ENCODE measurements around the gene DOCK3.
"Not testable (repeated sequence)": the region's sequence is repeated elsewhere in the genome, so short reads cannot be mapped to it uniquely, and the experiment has no call there.

Gene DOCK3

GRCh38 chr3:51004235-51004634 is 329.5 kb downstream of the DOCK3 start:
- no peak for DNase-seq

DNA sequence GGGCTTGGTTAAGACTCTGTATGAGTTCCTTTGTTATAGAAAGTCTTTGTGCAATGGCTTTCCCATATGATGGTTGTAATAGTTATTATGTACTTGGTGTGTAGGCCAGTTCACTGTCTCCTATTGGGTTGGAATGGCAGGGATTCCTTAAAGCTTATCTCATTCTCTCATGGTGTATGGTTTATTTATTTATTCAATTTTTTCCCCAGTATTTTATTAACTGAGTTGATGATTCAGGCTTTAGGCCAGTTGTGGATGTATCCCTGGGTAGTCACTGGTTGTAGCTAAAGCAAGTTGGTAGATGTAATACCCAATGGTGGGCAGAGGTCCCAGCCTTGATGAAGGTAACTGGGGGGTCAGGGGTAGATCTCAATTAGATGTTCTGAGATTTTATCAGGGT is 349.4 kb downstream of the DOCK3 start:
- DNase-seq = no peak

DNA sequence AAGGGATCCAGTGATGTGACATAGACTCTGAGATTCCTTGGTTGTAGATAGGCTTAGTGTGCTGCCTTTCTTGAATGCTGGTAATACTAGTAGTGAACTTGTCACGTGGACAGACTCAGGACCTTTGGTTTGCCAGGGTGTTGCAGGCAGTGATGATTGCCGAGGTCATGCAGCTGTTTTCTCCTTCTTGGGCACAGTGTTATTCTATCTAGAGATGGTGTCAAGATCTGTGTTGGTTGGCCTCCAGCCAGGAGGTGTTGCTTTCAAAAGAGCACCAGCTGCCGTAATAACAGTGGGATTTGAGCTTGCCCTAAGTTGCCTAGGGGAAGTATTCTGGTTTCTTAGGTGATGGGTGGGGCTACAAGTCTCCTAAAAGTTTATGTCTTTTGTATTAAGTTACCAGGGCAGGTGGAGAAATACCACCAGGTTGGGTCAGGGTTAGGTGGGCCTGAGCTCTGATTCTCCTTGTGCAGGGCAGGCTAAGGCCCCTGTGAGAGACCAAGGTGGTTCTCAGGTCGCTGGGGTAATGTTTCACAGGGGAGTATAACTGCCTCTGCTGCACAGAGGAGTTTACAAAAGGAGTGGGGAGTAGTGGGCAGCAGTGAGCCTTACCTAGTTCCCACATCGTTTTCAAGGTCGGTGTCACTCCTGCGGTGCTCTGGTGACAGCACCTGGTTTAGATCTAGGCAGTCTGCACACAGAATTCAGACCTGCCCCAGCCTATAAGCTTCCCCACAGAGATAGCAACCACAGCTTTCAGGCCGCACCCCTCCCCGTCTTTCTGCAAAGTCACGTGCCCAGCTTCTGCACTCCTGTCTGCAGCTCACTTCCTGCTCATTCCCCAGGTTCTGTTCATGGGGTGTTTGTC is 350.3 kb downstream of the DOCK3 start:
- no peak for DNase-seq

DNA sequence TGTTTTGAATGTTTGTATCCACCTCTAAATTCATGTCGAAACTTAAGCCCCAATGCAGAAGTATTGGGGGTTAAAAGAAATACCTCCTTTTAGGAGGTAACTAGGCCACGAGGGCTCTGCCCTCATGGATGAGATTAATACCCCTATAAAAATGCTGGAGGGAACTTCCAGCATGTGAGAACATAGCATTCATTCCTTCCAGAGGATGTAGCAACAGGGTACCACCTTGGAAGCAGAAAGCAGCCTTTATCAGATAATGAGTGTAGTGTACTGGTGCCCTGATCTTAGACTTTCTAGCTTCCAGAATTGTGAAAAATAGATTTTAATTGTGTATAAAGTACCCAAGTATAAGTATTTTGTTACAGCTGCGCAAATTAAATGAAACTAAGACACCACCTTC is 356.9 kb downstream of the DOCK3 start:
- DNase-seq = no peak

- no peak for DNase-seq
Observed at GRCh38 chr3:51035630-51036029, 360.9 kb downstream of the DOCK3 start.

- no peak for DNase-seq
Observed at GRCh38 chr3:51044982-51045381, 370.3 kb downstream of the DOCK3 start.

DNA sequence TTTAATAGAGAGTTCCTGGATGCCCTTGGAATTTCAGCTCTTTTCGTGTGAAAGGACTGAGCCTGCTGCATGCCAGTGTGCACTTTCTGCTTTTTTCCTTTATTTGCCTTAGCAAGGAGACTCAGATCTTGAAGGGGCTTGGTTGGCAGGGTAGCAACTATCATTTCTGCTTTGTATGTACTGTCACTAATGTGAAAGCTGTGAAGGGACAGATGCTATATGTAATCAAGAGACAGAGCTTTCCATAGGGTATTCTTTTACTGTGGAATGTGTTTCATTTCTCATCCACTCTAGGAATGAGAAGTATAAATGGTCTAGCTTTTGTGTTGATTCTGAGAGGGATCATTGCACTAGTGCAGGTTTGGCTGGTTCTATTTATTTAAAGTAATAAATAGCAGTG is 377.8 kb downstream of the DOCK3 start:
- DNase-seq = no peak

DNA sequence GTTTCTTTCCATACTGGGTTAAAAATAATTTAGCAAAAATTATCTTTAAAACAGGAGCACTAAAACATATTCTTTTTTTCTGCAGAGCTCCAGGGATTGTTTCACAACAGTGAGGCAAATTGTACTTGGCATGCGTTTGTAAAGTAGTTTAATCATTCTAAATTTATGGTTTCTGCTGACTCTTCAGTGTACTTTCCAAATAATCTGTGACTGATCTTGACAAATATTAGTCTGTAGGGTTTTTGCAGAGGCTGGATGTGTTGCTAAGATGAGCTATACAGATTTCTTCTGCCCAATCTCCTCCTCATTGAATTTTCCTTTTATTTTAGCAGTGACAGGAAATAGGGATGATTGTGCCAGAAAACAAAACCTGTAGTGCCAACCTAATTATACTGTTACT is 382.4 kb downstream of the DOCK3 start:
- DNase-seq = no peak

- DNase-seq = no peak
Observed at GRCh38 chr3:51063053-51063452, 388.3 kb downstream of the DOCK3 start.

- no peak for DNase-seq
Observed at GRCh38 chr3:51075221-51075775, 400.6 kb downstream of the DOCK3 start.

DNA sequence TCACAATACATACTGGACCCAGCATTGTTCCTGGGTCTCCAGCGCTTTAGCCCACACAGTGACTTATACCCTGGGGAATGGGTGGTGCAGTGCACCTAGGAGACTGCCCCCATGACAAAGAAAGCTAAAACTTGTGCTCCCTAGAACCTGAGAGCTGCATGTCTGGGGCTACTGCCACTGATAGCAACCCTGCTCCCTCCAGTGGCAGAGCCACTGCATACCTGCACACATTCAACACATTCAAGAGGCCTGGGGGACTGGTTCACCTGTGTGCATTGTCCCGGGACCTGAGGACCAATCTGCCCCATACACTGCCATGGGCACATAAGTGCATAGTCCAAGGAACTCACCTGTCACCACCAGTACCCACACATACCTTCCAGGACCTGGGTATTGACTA is 407.6 kb downstream of the DOCK3 start:
- no peak for DNase-seq

GRCh38 chr3:51083490-51083889 is 408.8 kb downstream of the DOCK3 start:
- DNase-seq = no peak

GRCh38 chr3:51092141-51092540 is 417.4 kb downstream of the DOCK3 start:
- not testable (repeated sequence) for DNase-seq

DNA sequence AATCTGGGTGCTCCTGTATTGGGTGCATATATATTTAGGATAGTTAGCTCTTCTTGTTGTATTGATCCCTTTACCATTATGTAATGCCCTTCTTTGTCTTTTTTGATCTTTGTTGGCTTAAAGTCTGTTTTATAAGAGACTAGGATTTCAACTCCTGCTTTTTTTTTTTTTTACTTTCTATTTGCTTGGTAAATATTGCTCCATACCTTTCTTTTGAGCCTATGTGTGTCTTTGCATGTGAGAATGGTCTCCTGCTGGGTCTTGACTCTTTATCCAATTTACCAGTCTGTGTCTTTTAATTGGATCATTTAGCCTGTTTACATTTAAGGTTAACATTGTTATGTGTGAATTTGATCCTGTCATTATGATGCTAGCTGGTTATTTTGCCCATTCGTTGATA is 420.1 kb downstream of the DOCK3 start:
- DNase-seq = not testable (repeated sequence)

DNA sequence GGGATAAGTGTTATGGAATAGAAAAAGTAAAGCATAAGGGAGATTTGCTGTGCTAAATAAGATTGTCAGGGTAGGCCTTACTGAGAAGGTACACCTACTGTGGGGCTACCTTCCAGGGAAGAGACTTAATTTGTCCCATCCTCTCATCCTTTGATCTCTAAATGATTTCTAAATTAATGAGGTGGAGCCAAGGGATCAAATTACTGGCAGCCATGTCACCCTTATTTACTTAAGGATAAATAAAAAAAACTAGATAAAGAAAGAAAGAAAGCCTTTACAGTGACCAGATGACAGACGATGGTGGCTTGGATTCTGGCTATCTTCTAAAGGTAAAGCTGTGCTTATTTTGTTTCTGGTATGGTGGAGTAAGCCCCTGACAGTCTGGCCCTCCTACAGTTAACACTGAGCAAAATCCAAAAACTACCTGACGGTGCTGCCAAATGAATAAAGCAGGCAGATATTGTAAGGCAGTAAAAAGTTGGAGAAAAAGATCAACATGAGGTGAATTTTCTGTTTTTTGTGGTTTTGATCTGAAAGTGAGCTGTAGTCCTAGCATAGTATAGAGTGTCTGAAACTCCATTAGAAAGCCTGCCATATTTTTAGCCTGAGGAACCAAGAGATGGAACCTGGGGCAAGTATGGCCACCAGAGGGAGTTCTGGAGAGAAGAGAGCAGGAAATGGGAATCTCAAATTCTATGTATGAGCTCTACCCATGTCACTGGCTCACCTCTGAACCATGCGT is 425.2 kb downstream of the DOCK3 start:
- peak; percentile 39 for DNase-seq

DNA sequence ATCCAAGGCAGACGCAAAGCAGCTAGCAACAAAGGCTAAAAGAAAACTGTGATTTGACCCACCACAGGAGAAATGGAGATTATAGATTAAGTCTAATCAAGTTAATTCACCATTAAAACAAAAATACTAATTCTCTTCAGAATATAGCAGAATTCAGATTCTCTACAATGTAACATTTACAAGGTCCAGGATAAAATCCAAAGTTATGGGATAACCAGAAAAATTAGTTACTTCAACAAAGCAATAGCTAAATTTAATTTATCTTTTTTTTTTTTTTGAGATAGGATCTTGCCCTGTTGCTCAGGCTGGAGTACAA is 425.8 kb downstream of the DOCK3 start:
- no peak for DNase-seq

DNA sequence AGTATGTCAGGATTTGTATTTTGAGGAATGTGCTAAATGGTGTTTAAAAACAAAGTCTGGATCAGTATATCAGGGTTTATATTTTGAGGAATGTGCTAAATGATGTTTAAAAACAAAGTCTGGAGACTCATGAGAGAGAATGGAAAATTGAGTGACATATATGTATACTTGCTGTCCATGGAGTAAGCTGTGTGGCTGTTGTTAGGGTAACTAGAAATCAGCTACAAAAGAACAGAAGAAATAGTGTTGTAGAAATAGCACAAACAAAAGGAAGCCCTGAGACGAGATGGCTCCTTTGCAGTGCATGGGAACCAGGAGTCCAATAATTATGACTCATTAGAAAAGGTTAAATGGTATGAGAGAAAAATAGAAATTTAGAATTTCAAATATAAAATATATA is 427.7 kb downstream of the DOCK3 start:
- DNase-seq = no peak

- no peak for DNase-seq
Observed at GRCh38 chr3:51106242-51106876, 431.6 kb downstream of the DOCK3 start.

GRCh38 chr3:51110586-51110985 is 435.9 kb downstream of the DOCK3 start:
- DNase-seq = no peak

GRCh38 chr3:51122944-51123343 is 448.2 kb downstream of the DOCK3 start:
- no peak for DNase-seq

GRCh38 chr3:51123531-51123930 is 448.8 kb downstream of the DOCK3 start:
- no peak for DNase-seq

DNA sequence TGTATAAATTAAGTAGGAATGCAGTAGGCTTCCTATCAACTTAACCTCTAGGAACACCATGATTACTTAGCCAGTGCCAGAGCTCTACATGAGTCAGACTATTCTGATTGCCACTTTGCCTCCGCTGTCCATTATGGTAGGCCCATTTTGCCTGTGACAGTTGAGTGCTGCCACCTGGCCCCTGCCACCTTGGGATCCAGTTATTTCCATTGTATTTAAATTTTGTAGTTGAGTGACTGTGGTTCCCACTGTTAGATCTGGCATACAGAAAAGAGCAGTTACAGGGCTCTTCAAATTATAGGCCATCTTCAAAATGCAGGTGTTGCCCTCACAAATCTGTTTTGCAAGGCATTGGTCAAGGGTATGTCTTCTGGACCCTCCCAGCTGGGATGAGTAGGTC is 456.9 kb downstream of the DOCK3 start:
- not testable (repeated sequence) for DNase-seq

- DNase-seq = no peak
Observed at GRCh38 chr3:51137715-51138114, 463.0 kb downstream of the DOCK3 start.

- DNase-seq = no peak
Observed at GRCh38 chr3:51139616-51140015, 464.9 kb downstream of the DOCK3 start.

All from 8988T (cell line).